HG02571 (cell line): ENCODE results near the gene EMX2.

ENCODE experiments used
- ATAC-seq: cut with Tn5 transposase; IDR thresholded peaks from one replicate; pipeline ENCODE4 v1.9.1; 2021; ENCODE audit warnings: mild to moderate bottlenecking, moderate library complexity; ENCODE audit not compliant: unreplicated experiment

EMX2 gene

DNA sequence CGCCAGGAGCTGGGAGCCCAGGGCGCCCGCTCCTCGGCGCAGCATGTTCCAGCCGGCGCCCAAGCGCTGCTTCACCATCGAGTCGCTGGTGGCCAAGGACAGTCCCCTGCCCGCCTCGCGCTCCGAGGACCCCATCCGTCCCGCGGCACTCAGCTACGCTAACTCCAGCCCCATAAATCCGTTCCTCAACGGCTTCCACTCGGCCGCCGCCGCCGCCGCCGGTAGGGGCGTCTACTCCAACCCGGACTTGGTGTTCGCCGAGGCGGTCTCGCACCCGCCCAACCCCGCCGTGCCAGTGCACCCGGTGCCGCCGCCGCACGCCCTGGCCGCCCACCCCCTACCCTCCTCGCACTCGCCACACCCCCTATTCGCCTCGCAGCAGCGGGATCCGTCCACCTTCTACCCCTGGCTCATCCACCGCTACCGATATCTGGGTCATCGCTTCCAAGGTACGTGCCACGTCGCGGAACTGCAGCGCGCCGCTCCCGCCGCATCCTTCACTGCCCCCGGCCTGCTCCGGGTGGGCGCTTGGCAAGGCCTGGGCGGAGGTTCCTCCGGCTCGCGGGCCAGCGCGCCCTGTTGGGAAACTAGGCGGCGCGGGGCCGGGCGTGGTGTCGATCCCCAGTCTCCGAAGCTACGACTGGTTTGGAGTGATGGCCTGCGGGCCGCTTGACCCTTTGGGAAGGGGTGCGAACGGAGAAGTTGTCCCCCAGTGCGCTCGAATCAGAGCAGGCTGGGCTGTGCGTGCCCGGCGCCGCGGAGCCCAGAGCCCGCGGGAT is 868 bp downstream of the EMX2 start:
- ATAC-seq = no peak

DNA sequence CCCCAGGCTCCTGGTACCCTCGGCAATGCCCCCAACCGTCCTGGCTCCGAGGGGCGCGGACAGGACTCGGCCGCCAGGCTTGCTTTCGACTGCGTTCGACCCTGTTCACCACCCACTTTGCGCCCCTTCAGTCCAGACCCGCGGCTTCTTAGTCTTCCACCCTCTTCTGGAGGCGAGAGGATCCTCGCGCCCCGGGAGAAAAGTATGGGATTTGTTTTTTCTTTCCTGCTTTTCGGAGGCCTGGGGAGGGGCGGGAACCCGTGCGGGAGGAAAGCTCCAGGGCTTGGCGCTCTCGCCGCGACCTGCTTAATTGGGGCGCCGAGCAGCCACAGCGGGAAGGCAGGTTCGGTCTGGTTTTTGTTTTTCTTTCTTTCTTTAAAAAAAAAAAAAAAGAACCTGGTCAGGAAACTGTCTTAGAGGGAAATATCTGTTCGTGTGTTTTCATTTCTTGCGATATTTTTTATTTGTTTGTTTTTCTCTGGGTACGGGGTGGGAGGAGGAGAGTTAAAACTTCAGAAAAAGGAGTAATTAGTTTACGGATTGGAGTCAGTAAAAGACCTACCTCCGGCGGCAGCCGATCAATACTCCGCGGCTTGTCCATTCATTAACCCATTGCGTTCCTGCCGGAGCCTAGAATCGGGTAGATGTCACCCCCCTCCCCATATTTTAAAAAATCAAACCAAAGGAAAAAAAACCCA is 1.6 kb downstream of the EMX2 start:
- no peak for ATAC-seq

DNA sequence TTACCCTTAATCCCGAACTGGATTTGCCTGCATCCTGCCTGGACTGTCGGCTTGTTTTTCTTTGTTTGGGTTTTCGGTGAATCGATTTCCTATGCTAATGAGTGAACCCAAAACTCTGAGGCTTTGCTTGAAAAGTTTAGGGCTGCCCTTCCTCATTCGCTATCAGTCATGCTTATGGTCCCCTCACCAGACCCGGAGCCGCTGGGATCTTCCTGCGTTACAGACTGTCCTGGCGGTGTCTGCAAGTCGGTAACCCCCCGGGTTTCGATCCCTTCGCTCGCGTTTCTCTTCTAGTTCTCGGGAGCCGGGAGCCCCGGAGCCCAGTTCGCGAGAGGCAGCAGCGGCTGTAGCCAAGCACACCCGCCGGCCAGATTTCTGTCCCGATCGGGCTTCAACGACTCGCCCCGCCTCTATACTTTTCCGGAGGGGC is 2.2 kb downstream of the EMX2 start:
- no peak for ATAC-seq

DNA sequence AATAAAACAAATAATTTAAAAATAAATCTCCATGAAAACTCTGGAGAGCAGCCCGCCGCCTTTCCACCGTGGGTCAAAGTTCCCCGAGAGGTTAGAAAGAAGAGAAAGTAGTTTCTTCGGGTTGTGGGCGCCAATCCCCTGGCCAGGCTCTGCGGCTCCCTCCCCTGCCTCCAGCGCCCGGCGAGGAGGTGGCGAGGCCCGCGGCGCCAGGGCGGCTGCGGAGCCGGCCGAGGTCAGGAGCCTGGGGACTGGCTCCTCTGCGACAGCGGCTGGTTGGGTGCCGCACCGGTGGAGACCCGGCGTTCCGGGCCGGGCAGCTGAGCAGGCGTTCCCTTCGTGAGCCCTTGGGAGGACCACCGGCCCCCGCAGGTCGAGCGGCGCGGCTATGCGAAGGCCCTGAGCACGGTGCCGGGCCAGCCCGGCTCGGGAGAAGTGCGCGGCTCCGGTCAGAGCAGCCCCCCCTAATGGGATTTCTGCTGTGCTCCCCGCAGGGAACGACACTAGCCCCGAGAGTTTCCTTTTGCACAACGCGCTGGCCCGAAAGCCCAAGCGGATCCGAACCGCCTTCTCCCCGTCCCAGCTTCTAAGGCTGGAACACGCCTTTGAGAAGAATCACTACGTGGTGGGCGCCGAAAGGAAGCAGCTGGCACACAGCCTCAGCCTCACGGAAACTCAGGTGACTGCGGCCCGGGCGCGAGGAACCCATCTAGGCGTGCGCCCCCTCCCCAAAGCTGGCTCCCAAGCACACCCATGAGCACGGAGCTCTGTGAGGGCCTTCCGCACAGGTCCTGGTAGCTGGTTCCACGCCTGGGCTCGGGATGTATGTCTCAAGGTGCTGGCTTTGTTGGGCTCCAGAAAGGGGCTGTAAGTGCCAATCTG is 2.8 kb downstream of the EMX2 start:
- no peak for ATAC-seq

DNA sequence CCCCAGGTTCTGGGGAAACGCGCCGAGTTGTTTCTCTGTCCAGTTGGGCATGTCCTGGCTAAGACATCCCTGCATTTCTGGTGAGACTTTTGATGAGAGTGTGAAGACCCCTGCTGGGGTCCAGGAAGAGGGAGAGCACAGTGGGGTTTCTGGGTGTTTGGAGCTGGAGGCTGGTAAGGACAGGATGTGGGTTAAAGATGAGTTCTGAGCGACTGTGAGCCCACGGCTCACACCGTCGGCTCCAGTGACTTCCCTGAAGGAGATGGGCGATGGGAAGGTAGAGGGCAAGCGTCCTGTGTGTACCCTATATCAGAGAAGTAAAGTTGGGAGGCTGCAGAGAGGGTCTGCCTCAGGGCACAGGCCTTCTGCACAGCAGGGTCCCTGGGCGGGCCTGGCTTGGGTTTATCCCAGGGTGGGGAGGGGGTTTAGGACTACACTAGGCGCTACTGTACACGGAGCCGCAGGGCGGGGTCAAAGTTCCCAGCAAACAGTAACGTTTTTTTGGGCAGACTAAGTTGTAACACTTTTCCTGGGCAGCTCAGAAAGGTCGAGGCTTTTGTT is 3.6 kb downstream of the EMX2 start:
- ATAC-seq = no peak

DNA sequence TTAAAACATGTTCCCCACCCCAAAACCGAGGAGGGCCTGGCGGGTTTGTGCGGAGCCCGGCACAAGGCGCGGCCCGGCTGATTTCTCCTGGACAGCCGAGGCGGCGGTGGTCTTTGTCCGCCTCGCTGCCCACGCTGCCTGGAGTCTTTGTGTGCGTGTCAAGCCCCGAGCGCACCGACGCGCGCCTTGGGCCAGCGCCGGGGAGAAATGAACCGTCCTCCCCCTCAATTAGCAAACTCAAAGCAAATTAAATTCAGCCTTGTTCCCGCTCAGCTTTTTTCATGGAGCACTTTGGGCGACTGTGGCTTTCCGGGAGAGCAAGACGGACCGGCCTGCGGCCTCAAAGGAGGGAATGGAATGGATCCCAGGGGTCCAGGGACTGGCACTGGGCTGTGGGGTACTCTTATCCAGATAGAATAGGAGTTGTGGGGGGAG is 4.1 kb downstream of the EMX2 start:
- no peak for ATAC-seq

DNA sequence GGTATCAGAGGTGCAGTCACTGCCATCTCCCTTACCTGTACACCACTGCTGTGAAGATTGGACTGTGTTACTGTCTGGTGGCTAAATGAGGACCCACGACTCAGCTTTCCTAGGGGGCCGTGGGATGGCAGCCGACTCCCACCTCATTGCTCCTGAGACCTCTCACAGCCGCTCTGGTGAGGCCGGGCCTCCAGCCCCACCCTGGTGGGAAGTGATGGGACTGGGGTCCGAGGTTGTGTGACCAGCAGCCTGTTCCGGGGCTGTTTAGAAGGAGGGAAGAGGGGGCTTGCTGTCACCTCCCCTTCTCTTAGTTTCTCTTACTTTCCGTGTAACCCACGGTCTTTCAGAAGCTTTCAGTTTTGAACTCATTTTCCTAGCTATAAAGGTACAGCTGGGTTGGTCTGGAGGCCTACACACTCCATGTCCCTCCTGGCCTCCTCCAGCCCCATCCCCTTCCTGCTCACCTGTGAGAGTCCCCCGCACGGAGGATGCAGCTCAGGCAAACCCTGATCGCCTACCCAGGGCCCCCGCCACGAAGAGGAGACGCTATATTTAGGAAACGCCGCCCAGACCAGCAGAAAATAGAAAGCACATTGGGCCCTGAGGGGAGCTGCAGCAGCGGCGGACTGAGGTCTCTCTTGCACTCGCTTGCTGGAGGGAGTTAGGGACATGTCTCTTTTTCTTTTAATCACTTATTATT is 4.6 kb downstream of the EMX2 start:
- ATAC-seq = no peak

- ATAC-seq = no peak
Measured at GRCh38 chr10:117547716-117548668, 5.4 kb downstream of the EMX2 start.

GRCh38 chr10:117549100-117549585 is 6.6 kb downstream of the EMX2 start:
- ATAC-seq = no peak

GRCh38 chr10:117550076-117550475 is 7.5 kb downstream of the EMX2 start:
- no peak for ATAC-seq

DNA sequence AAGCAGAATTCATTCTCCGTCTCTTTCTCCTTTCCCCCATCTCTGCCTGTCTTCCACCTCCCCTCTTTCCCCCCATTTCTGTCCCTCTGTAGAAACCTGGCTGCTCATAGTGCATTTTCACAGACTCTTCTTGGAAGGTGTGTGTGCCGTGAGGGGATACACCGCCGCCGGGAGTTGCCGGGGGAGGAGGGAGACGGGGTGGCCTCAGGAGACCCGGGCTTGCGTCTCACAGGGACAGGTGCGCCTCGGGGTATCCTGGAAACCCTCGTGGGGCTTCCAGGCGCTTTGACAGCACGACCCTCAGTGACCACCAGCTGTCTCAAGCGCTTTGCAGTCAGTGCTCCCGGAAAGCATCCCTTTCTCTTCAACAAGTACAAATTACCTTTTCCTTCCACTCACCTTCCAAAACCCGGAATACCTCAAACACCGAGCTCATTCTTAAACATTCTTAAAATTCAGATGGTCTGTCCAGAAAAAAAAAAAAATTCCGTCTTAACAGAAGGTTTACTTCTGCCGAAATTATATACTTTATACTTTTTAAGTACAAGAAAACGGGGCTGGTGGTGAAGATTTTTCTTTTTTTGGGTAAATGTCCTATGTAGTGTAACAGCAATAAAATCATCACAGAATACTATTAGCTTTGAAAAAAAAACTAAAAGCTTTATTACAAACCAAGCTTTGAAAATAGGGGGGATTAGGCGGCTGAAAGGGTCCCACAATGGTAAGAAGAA is 8.2 kb downstream of the EMX2 start:
- ATAC-seq = no peak

DNA sequence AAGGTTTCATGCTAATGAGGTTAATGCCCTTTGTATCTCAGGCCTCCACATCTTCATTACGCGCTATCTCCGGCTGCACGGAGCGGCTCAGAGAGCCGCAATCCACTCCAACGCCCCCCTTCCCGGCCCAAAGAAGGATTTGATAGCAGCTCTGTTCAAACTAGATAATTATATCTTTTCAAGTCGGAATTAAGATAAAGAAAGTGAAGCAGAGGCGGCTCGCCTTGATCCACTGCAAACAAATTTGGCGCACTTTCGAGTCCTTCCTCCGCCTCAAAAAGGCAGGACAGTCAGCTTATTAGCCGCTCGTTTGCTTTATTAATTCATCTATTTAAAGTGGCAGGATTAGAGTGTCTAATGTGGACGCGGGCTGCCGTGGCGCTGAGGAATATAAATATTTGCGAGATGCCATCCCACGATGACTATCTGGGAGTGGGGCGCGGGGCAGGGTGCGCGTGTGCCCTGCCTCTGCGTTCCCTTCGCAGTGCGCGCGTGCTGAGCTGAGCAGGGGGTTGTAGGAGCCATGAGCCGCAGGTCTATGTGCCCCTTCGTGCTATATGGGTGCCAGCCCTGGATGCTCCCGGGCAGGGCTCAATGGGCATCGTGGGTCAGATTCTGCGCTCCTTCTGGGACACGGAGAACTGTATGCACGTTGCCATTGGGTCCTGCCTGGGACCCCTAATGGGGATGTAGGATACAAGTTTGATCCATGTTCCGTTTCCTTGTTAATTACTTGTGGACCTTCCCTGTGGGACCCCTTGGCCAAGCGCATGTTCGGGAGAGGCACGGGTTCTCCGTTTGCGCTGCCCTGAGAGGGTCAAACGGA is 9.0 kb downstream of the EMX2 start:
- ATAC-seq = no peak

- ATAC-seq = no peak
Measured at GRCh38 chr10:117552156-117552631, 9.6 kb downstream of the EMX2 start.

GRCh38 chr10:117552701-117553141 is 10.2 kb downstream of the EMX2 start:
- ATAC-seq = no peak

- no peak for ATAC-seq
Measured at GRCh38 chr10:117553142-117553814, 10.7 kb downstream of the EMX2 start.

DNA sequence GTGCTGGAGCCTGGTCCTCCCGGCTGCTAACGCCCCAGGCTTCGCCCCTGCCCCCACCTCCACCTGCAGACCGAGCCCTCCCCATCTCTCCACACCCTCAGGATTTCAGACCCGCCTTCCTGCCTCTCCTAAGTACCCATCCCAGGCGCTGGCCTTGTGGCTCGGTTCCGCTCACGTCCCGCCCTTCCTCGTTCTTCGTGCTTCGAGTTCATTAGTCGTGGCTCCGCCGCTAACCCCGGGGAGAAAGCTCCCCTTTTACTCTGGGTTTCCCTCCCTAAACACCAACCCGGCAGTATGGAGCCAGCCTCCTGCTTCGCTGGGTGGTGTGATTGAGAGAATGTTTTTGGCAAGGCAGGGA is 11.2 kb downstream of the EMX2 start:
- no peak for ATAC-seq

- no peak for ATAC-seq
Measured at GRCh38 chr10:117554241-117554814, 11.8 kb downstream of the EMX2 start.
